ENCODE results near the gene POLR2C. TPM values are rescaled to one million over a fixed set of nuclear protein-coding genes. Genes with fewer than 3 reads are reported as not detected.

Gene POLR2C
- total RNA-seq, 4 donors from 2014 or later, result 39.2 to 104 (median 72.7) TPM

DNA sequence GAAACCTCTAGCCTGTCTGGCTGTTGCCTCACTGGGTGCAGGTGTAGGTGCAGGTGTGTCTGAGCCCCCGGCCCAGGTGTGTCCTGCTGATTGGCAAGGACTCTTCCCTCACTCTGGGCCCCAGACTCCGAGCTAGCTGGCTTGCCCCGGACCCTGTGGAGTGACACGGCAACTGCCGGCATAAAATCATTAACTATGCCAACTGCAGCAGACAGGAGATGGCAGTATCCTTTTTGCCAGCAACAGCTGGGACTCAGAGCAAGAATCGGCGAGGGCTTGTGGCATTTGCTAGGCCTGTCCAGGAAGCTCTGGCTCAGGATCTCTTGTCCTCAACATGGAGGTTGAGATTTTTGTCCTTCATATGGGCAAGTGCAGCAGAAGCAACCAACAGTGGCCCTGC, 36.1 kb upstream of the POLR2C start:
- intact Hi-C loops (cut with DNase I; ENCODE audit: low total_unique reads), result no loop called here
- TF ChIP-seq EP300 (IDR thresholded peaks at IDR 0.05; ENCODE audit: low read depth), result no peak
- no peak overlapping the region for H3K27ac ChIP-seq
- DNase-seq, result no peak
- 80% methylated on average over 7 of the region's 7 CpGs; no CpG with 5 or more reads in 1 of the 2 donors for WGBS, 2 donors (ENCODE audit: low coverage in 1 of 2)
- H3K4me1 ChIP-seq, result peaks cover 0 to 8% (median 2%) of the 10 kb centered on the region in 4 donors
- no peak overlapping the region for H3K4me3 ChIP-seq
- in situ Hi-C loops (cut with MboI; ENCODE audit: low pct_ligation_motif_present in 1 of 4, low pct_unique_long_range_greater_than_20kb in 1 of 4, low sequenced_read_pairs in 3 of 4), result loop anchor here in 2 of 4 donors (10.0 kb wide), 1 partner anchor 88 kb away; no protein-coding TSS in a partner anchor
- peaks cover 0 to 20% (median 13%) of the 10 kb centered on the region in 4 donors for H3K36me3 ChIP-seq
- H3K27me3 ChIP-seq, result no peaks in the 10 kb centered on the region
- H3K9me3 ChIP-seq, result no peaks in the 10 kb centered on the region

GRCh38 chr16:57427307-57427706, 35.2 kb upstream of the POLR2C start:
- Histone ChIP-seq H3K4me3 (no peak overlapping the region), H3K36me3 (peaks cover 0 to 29% (median 17%) of the 10 kb centered on the region in 4 donors), H3K27ac (no peak overlapping the region), H3K27me3 (no peaks in the 10 kb centered on the region), H3K4me1 (peaks cover 0 to 4% (median 0%) of the 10 kb centered on the region in 4 donors), H3K9me3 (no peaks in the 10 kb centered on the region)
- in situ Hi-C loops (cut with MboI; ENCODE audit: low pct_ligation_motif_present in 1 of 4, low pct_unique_long_range_greater_than_20kb in 1 of 4, low sequenced_read_pairs in 3 of 4), result loop anchor here in 2 of 4 donors (10.0 kb wide), 1 partner anchor 87 kb away; no protein-coding TSS in a partner anchor
- TF ChIP-seq POLR2AphosphoS5 (IDR thresholded peaks at IDR 0.05) (no peak), CTCF (IDR thresholded peaks at IDR 0.05) (no peak), EP300 (IDR thresholded peaks at IDR 0.05; ENCODE audit: low read depth) (no peak), POLR2A (IDR thresholded peaks at IDR 0.05) (no peak)
- WGBS, 2 donors (ENCODE audit: low coverage in 1 of 2), result 83 to 100% methylated on average over 2 to 8 of the region's 8 CpGs
- no peak for DNase-seq
- intact Hi-C loops (cut with DNase I; ENCODE audit: low total_unique reads), result no loop called here

DNA sequence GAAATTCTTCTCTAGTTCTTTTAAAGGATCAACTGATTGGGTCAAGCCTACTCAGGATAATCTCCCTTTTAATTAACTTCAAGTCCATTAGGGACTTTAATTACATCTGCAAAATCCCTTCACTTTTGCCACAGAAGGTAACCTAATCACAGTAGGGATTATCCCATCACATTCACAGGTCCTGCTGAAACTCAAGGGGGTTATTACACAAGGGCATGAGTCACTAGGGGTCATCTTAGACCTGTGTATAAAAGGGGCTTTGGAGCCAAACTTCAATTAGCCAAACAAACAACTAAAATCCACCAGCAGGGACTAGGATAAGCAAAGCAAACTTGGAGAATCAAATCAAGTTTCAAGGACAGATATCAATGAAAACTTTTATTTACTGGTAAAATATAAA, 34.7 kb upstream of the POLR2C start:
- Histone ChIP-seq H3K4me1 (no peaks in the 10 kb centered on the region), H3K9me3 (no peaks in the 10 kb centered on the region), H3K36me3 (peaks cover 0 to 34% (median 20%) of the 10 kb centered on the region in 4 donors), H3K27ac (no peak overlapping the region), H3K27me3 (no peaks in the 10 kb centered on the region), H3K4me3 (no peak overlapping the region)
- no peak for DNase-seq
- in situ Hi-C loops (cut with MboI; ENCODE audit: low pct_ligation_motif_present in 1 of 4, low pct_unique_long_range_greater_than_20kb in 1 of 4, low sequenced_read_pairs in 3 of 4), result loop anchor here in 2 of 4 donors (10.0 kb wide), 1 partner anchor 87 kb away; no protein-coding TSS in a partner anchor
- intact Hi-C loops (cut with DNase I; ENCODE audit: low total_unique reads), result no loop called here
- no peak for TF ChIP-seq EP300 (IDR thresholded peaks at IDR 0.05; ENCODE audit: low read depth)
- TF ChIP-seq POLR2AphosphoS5 (IDR thresholded peaks at IDR 0.05), result no peak
- TF ChIP-seq POLR2A (IDR thresholded peaks at IDR 0.05), result no peak
- no peak for TF ChIP-seq CTCF (IDR thresholded peaks at IDR 0.05)

DNA sequence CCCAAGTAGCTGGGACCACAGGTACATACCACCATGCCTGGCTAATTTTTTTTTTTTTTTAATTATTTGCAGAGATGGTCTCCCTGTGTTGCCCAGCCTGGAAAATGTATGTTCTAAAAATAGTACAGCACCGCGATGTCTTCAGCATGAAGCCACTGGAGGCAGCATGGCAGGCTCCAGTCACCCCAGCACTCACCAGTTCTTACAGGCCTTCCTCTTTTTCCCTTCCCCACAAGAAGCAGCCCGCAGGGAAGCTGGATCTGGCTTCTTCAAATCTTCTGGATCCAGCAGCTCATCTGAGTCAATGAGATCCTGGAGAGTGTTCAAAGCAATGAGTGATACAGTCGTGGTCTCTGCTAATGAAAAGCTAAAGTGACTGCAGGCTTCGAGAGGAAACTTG, 31.5 kb upstream of the POLR2C start:
- TF ChIP-seq POLR2AphosphoS5 (IDR thresholded peaks at IDR 0.05), result no peak
- TF ChIP-seq CTCF (IDR thresholded peaks at IDR 0.05), result no peak
- no peak for TF ChIP-seq POLR2A (IDR thresholded peaks at IDR 0.05)
- TF ChIP-seq EP300 (IDR thresholded peaks at IDR 0.05; ENCODE audit: low read depth), result no peak
- Histone ChIP-seq H3K36me3 (peaks cover 0 to 65% (median 35%) of the 10 kb centered on the region in 4 donors), H3K27ac (no peak overlapping the region), H3K4me1 (no peaks in the 10 kb centered on the region), H3K27me3 (no peaks in the 10 kb centered on the region), H3K9me3 (no peaks in the 10 kb centered on the region), H3K4me3 (no peak overlapping the region)
- DNase-seq, result no peak
- WGBS, 2 donors (ENCODE audit: low coverage in 1 of 2), result 84 to 91% methylated on average over 4 to 5 of the region's 5 CpGs
- intact Hi-C loops (cut with DNase I; ENCODE audit: low total_unique reads), result no loop called here
- in situ Hi-C loops (cut with MboI; ENCODE audit: low pct_ligation_motif_present in 1 of 4, low pct_unique_long_range_greater_than_20kb in 1 of 4, low sequenced_read_pairs in 3 of 4), result no loop called here

DNA sequence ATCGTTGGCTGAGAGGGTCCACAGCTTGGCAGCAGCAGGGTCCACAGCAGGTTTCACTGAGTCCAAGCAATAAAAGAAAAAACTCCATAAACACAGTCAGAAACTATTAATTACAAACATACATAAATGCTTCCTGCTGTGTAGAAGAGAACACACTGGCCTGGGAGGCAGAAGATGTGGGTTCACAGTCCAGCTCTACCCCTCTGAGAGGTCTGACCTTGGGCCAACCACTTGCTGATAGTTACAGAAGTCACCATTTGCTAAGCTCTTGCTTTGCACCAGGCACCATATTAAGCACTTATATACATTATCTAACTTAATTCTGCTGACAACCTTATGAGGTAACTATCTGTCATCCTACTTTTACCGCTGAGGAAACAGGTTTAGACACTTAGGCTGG, 30.0 kb upstream of the POLR2C start:
- H3K27ac ChIP-seq, result no peak overlapping the region
- 90 to 94% methylated on average over 1 to 2 of the region's 2 CpGs for WGBS, 2 donors (ENCODE audit: low coverage in 1 of 2)
- peaks cover 0 to 70% (median 38%) of the 10 kb centered on the region in 4 donors for H3K36me3 ChIP-seq
- in situ Hi-C loops (cut with MboI; ENCODE audit: low pct_ligation_motif_present in 1 of 4, low pct_unique_long_range_greater_than_20kb in 1 of 4, low sequenced_read_pairs in 3 of 4) (no loop called here), intact Hi-C loops (cut with DNase I; ENCODE audit: low total_unique reads) (no loop called here)
- TF ChIP-seq EP300 (IDR thresholded peaks at IDR 0.05; ENCODE audit: low read depth) (no peak), CTCF (IDR thresholded peaks at IDR 0.05) (no peak), POLR2AphosphoS5 (IDR thresholded peaks at IDR 0.05) (no peak), POLR2A (IDR thresholded peaks at IDR 0.05) (no peak)
- no peaks in the 10 kb centered on the region for H3K9me3 ChIP-seq
- H3K27me3 ChIP-seq, result no peaks in the 10 kb centered on the region
- no peak for DNase-seq
- H3K4me1 ChIP-seq, result no peaks in the 10 kb centered on the region
- no peak overlapping the region for H3K4me3 ChIP-seq
